GM12878 (cell line): ENCODE measurements around the gene RERG.

Experiments
- BHLHE40 ChIP-seq, 2 experiments: fragments of 450-650 bp in 1 of 2; IDR thresholded peaks; 2 replicates each; pipeline ENCODE4 v1.6.1; 2011 to 2017; ENCODE audit warnings: low read depth in 2 of 2, borderline replicate concordance in 1 of 2, improper control_type of control experiment in 1 of 2, low read length in 1 of 2, mild to moderate bottlenecking in 1 of 2
- CBFB ChIP-seq: IDR thresholded peaks from 2 replicates; pipeline ENCODE4 v1.6.1; 2016; ENCODE audit warnings: antibody characterized with exemption, low read depth
- CTCF ChIP-seq, 3 experiments: IDR thresholded peaks in 2 of 3; conservative IDR thresholded peaks in 1 of 3; 2 replicates each; pipeline ENCODE4 v1.5.1; 2011; ENCODE audit warnings: low read depth in 3 of 3, low read length in 3 of 3, mild to moderate bottlenecking in 3 of 3, control low read depth in 2 of 3, moderate library complexity in 2 of 3, inconsistent platforms in 1 of 3, mixed read lengths in 1 of 3; ENCODE audit not compliant: control insufficient read depth in 2 of 3, insufficient read depth in 1 of 3; ENCODE audit errors: extremely low read depth in 1 of 3
- EZH2 ChIP-seq: IDR thresholded peaks from 2 replicates; pipeline ENCODE4 v1.6.1; 2012; ENCODE audit warnings: low read depth, mild to moderate bottlenecking, control low read depth, inconsistent platforms, low read length, borderline replicate concordance; ENCODE audit not compliant: control insufficient read depth
- MAX ChIP-seq: IDR thresholded peaks from 2 replicates; pipeline ENCODE4 v1.6.1; 2012; ENCODE audit warnings: low read depth, low read length, improper control_type of control experiment
- MYB ChIP-seq: fragments of 150-350 bp; IDR thresholded peaks from 2 replicates; pipeline ENCODE4 v1.6.1; 2014; ENCODE audit warnings: mild to moderate bottlenecking, low read depth, low read length, borderline replicate concordance
- NR2C1 ChIP-seq: fragments of 450-650 bp; IDR thresholded peaks from 2 replicates; pipeline ENCODE4 v1.6.1; 2017; ENCODE audit warnings: antibody characterized with exemption, mild to moderate bottlenecking, moderate library complexity
- POLR2A ChIP-seq: IDR thresholded peaks from 2 replicates; pipeline ENCODE4 v1.6.1; 2011; ENCODE audit warnings: low read depth, mild to moderate bottlenecking, low read length
- POLR2AphosphoS5 ChIP-seq: IDR thresholded peaks from 2 replicates; pipeline ENCODE4 v1.6.1; 2011; ENCODE audit warnings: mild to moderate bottlenecking, low read length, inconsistent platforms
- SPI1 ChIP-seq: IDR thresholded peaks from 2 replicates; pipeline ENCODE4 v1.6.1; 2011; ENCODE audit warnings: low read depth, mild to moderate bottlenecking, low read length, moderate library complexity, borderline replicate concordance; ENCODE audit not compliant: insufficient read depth
- TBL1XR1 ChIP-seq: IDR thresholded peaks from 2 replicates; pipeline ENCODE4 v1.6.1; 2012; ENCODE audit warnings: low read depth, low read length, improper control_type of control experiment

GRCh38 chr12:15171012-15171655, 50.1 kb downstream of the RERG start:
- TF ChIP-seq NR2C1 (no peak), SPI1 (no peak), CBFB (no peak), CTCF (IDR thresholded peaks at IDR 0.05 in 2 of 3, conservative IDR thresholded peaks at IDR 0.05 in 1 of 3; ENCODE audit: control insufficient read depth in 2 of 3, extremely low read depth in 1 of 3, insufficient read depth in 1 of 3, low read depth in 3 of 3, low read length in 3 of 3) (no peak), EZH2 (no peak), TBL1XR1 (no peak), BHLHE40 (IDR thresholded peaks at IDR 0.05; ENCODE audit: borderline replicate concordance in 1 of 2, low read depth in 2 of 2, low read length in 1 of 2) (no peak), MYB (no peak), POLR2A (no peak), MAX (no peak), POLR2AphosphoS5 (no peak)
